GM21737 (cell line): ENCODE data around the gene MORF4L1.
A peak's percentile ranks its signal among the peaks of the same experiment; 100 is the strongest.
"Not testable (repeated sequence)": the region's sequence is repeated elsewhere in the genome, so short reads cannot be mapped to it uniquely, and the experiment has no call there.

Experiments used
- ATAC-seq: cut with Tn5 transposase; IDR thresholded peaks from one replicate; pipeline ENCODE4 v1.9.1; 2021; ENCODE audit warnings: mild to moderate bottlenecking, moderate library complexity; ENCODE audit not compliant: unreplicated experiment

Gene MORF4L1

DNA sequence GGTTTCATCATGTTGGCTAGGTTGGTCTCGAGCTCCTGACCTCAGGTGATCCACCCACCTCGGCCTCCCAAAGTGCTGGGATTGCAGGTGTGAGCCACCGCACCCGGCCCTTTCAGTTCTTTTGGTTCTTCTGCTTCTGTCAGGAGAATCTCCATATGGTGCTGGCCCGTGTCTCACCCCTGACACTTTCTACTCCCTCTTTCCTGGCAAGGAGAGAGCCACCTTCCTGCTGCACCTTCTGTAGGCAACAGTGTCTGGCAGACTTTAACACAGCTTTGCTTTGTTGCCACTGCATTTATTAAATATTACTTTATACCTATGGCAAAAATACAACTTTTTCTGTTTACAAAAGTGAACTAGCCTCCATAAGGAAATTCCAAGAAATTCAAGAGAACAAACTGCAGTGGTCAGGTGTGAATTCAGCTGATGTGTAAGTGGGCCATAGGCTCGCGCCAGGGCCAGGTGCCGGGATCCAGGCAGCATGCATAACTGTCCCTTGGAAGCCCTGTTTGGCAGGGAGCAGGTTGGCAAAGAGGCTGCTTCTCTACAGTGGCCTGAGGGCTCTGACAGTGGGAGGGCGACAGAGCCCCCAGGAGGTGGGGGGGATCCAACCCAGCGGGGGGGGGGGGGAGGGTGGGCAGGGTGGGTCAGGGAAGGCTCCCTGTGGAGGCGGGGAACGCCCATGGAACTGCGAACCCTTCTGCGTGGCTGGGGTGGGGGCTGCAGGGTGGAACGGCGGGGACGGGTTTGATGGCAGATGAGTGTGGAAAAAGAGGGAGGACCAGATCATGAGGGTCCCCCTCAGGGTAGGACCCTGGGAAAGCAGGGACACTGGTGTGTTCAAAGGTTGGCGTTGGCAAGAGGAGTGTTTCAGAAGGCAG, 51.0 kb downstream of the MORF4L1 start:
- ATAC-seq, result no peak

DNA sequence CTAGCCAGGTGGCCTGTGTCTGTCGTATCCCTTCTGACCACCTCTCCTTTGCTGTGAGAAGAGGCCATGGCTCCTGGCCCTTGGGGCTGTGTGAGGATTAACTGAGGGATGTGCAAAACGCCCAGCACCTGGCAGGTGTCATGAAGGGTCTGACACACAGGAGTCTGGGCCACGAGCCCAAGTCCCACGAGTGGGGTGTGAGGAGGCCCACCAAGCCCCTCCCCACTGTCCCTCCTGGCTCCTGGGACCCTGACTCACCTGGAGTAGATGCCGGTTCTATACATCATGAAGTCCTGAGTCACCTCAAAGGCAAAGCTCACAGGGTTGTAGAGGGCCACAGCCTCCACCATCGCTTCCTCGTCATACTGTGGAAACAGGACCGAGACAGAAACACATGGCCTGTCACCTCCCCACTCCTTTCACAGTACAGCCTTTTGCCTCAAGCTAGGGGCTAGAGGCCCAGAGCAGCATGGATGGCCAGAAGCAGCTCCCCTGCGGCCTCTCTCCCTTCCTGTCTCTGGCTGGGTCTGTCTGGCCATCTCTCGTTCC, 52.5 kb downstream of the MORF4L1 start:
- no peak for ATAC-seq

GRCh38 chr15:78925956-78926743, 53.5 kb downstream of the MORF4L1 start:
- no peak for ATAC-seq

GRCh38 chr15:78927077-78927790, 54.5 kb downstream of the MORF4L1 start:
- ATAC-seq, result no peak

DNA sequence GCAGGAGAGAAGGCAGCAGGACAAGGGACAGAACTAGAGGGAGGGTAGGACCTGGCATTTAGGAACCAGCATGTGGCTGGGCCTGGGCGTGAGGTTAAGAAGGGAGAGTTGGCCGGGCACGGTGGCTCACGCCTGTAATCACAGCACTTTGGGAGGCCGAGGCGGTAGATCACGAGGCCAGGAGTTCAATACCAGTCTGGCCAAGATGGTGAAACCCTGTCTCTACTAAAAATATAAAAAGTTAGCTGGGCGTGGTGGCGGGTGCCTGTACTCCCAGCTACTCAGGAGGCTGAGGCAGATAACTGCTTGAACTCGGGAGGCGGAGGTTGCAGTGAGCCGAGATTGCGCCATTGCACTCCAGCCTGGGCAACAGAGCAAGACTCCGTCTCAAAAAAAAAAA, 55.5 kb downstream of the MORF4L1 start:
- not testable (repeated sequence) for ATAC-seq

DNA sequence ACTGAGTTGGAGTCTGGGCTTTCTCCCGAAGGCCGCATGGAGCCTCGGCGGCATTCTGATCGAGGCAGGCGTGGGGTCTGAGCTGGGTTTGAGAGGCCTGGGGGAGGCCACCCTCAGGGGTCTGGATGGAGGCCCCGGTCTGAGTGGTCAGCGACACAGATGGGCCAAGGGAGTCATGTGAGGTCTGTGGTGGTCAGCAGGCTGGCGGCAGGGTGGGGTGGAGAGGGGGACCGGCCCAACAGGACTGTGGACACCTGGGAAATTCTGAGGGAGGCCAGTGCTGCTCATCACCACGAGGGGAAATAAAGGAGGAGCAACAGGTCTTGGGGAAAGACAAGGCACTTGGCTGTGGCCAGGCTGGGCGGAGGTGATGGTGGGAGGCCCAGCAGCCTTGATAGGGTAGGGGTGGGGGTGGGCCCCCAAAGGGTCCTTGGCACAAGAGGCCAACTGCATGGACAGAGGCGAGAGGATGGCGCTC, 56.0 kb downstream of the MORF4L1 start:
- no peak for ATAC-seq

DNA sequence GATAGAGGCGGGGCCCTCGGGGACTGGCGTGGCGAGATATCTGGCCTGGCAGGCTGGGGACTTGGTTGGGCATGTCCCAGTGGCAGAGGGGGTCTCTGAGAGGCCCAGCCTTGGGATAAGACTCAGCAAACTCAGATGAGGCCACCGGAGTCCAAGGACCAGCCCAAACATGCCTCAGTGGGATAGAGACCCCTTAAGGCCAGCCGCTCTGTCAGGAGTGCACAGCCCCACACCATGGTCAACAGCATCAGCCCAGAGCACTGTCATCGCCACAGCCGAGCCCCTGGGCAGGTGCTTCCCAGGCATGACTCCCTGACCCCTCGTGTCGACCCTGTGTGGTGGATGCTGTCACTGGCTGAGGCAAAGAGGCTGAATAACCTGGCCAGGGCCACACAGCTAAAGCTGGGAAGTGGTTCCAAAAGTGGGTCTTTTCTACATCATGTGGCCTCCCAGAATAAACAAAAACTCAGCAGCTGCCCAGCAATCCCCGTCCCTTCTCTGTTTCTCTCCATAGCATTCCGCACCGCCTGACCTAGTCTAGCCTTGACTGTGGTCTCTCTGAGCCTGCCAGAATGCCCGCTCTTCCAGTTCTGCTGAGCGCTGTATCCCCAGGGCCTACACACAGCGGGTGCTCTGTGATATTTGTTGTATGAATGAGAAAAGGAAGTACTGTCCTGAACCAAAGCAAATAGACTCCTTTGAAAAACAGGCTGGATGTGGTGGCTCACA, 57.0 kb downstream of the MORF4L1 start:
- ATAC-seq, result no peak

- no peak for ATAC-seq
These were observed 58.1 kb downstream of the MORF4L1 start for GRCh38 chr15:78930577-78931388.

DNA sequence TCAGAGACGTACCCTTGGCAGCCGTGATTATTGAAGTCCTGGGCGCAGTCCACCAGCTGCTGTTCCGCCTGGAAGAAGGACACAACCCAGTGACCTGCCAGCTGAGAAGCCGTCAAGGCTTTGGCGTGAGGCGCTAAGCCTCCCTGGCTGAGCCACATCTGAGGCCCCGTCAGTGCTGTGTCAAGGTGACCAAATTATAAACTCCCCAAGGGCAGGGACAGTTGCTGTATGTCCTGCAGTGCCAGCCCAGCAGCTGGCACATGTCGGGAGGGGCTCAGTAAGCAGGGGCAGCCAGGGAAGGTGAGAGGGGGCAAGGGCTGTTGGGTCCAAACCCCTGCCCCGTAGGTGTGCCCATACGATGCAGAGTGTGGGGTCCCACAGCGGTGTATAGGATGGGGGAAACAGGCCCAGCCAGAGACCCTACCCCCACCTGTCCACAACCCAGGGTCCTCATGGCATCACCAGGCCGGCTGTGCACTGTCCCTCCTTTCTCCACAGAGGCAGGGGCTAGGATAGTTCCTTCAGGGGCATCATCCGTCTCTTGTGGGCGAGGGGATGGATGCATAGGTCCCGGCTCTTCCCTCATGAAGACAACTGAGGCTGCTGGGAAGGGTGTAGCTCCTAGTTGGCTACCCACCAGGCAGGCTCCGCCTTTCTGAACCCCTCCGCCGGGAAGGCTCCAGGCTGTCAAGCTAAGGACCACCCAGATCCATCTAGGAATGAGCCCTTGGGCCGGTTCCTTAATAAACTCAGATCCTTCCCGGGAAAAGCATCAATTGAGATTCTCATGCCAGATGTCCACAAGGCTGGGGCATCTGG, 59.0 kb downstream of the MORF4L1 start:
- ATAC-seq, result no peak

DNA sequence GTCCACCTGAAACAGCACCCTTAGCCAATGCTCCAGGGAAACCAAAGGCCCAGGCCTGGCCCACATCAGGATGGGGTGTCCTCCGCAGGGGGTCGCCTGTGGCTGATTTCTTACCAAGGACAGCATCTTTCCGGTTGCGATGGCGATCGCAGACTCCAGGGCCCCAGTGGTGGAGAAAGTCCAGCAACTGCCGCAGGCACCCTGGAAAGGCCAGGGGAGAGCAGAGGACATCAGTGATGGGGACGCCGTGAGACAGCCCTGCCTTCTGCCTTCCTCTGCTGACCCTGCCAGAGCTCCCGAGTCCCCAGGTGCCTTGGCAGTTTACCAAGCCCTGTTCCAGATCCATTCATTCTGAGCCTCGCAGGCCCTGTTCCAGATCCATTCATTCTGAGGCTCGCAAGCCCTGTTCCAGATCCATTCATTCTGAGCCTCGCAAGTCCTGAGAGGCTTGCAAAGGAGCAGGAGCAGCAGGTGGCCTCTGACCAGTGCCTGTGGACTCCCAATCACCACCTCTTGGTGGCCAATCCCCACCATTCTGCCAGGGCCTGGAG, 59.6 kb downstream of the MORF4L1 start:
- ATAC-seq, result no peak

GRCh38 chr15:78933187-78933822, 60.6 kb downstream of the MORF4L1 start:
- no peak for ATAC-seq

GRCh38 chr15:78933823-78934654, 61.3 kb downstream of the MORF4L1 start:
- no peak for ATAC-seq

DNA sequence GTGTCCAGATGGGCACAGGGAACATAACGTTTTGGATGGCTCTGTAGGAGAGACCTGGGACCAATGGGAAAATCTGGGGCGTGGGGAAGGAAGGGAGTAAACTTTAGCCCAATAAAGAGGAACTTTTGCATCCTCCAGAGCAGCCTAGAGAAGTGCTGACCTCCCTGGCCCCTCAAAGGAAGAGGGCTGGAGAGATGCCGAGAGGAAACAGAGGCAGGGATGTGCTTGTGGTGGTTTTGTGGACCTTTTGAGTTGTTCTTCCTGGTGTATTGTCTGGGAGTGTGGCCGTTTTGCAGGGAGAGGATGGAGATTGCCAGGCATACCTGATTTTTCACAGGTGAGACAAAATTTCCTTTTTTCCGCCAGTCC, 61.9 kb downstream of the MORF4L1 start:
- ATAC-seq, result no peak

DNA sequence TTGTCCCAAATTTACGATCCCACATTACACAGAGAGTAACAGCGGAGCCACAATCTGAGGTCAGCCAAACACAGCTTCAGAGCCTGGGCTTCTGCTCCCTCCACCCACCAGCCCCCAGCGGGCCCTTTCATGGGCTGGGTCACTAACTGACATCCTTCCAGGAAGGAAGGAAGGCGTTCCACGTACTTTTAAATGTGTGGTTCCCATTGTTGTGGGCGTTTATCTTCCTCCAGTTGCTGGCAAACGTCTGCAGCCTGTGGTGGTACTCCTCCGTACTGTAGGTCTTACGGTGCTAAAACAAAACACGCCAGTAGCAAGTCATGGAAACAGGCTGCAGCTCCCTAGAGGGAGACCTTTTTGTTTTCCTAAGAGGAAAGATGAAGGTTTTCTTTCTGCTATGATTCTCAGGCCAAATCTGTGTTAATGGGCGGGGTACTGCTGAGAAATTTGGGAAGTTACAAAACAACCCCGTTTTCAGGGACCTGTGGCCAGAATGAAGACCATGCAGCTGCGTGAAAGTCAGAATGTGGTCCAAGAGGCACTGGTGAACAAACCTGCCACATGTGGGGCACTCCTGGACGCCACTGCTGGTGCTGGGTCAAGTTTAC, 64.5 kb downstream of the MORF4L1 start:
- ATAC-seq, result no peak

DNA sequence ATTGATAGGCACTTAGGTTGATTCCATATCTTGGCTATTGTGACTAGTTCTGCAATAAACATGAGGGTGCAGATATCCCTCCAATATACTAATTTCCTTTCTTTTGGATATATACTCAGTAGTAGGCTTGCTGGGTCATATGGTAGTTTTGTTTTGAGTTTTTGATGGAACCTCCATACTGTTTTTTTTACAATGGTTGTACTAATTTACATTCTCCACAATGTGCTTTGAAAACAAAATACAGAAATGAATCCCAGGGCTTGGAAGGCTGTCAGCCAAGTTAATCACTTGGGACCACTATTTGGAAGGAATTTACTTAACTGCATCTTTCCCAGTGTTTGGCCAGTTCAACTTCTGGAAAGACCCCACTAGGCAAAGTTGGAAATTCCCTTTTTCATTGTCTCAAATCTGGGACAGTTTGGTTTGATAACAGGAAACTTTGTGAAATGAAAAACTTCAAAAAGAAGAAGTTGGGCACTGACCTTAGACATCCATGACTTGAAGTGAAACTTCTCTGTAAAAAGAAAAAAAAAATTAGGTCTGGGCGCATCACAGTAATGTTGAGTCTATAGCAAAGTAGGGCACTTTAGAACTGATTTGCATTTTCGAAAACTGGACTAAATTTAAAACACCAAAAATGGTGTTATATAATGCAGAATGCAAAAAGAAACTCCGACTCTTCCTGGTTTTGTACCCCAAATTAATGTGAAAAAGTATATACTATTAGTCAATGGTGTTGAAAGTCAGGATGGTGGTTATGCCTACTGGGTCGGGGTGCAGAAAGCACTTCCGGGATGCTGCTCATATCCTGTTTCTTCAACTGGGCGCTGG, 66.2 kb downstream of the MORF4L1 start:
- ATAC-seq, result peak; percentile 58

DNA sequence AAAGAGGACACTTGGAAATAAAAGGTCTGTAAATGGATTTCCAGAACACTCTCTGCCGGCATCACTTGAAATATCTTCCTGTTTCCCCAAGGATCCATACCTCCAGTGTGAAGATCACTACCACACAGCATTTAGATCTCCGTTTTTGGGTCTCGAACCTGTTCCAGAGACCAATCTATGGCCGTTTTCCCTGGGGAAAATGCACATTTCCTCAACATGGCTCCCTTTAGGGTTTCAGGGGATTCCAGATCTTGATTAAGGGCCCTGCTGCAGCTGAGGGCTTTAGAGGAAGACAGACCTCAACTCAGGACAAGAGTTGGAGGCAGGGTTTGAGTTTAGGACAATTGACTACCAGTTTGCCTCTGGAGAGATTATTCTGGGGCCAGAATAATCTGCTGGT, 70.1 kb downstream of the MORF4L1 start:
- no peak for ATAC-seq
